NB4 (cell line): ENCODE measurements around the gene CFAP221.

Experiments
- POLR2A ChIP-seq: IDR thresholded peaks from 2 replicates; pipeline ENCODE4 v1.6.1; 2011; ENCODE audit warnings: mild to moderate bottlenecking; ENCODE audit not compliant: insufficient read length; ENCODE audit errors: extremely low read depth
- TF ChIP-seq, protein P1 (sequence below): IDR thresholded peaks from one replicate; pipeline ENCODE4 v1.5.1; 2012; ENCODE audit warnings: low read depth, low read length
- TF ChIP-seq, protein P2 (sequence below): IDR thresholded peaks from 2 replicates; pipeline ENCODE4 v1.6.1; 2011; ENCODE audit warnings: low read depth, low read length

DNA sequence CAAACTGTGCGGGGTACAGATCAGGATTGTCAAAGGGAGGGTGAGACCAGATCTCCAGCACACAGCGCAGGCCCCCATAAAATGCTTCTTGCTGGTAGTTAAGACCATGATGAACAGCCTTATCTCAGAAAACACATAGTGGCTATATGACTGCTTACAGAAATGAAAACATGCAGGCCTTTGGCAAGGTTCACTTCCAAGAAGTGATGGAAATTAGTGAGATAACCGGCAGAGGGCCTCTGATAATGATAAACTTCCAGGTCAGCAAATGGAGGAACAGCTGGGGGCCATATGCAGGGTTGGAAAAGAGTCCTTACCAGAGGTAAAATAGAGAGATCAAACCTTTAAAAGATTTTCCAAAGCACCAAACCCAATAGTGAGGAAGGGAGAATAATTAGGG is 46.6 kb downstream of the CFAP221 start:
- TF ChIP-seq, protein P1, sequence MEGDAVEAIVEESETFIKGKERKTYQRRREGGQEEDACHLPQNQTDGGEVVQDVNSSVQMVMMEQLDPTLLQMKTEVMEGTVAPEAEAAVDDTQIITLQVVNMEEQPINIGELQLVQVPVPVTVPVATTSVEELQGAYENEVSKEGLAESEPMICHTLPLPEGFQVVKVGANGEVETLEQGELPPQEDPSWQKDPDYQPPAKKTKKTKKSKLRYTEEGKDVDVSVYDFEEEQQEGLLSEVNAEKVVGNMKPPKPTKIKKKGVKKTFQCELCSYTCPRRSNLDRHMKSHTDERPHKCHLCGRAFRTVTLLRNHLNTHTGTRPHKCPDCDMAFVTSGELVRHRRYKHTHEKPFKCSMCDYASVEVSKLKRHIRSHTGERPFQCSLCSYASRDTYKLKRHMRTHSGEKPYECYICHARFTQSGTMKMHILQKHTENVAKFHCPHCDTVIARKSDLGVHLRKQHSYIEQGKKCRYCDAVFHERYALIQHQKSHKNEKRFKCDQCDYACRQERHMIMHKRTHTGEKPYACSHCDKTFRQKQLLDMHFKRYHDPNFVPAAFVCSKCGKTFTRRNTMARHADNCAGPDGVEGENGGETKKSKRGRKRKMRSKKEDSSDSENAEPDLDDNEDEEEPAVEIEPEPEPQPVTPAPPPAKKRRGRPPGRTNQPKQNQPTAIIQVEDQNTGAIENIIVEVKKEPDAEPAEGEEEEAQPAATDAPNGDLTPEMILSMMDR, result no peak
- TF ChIP-seq POLR2A, result no peak
- TF ChIP-seq, protein P2, sequence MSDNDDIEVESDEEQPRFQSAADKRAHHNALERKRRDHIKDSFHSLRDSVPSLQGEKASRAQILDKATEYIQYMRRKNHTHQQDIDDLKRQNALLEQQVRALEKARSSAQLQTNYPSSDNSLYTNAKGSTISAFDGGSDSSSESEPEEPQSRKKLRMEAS, result no peak
